Central memory CD8-positive, alpha-beta T cell (primary cell): ENCODE data around the gene SBNO2.

Source experiments
- ATAC-seq: fragments of 150-1000 bp; cut with Tn5 transposase; replicated peaks from 2 replicates; pipeline ENCODE4 v1.10.0; 2022; ENCODE audit warnings: mild to moderate bottlenecking, moderate FRiP score, moderate number of reproducible peaks; ENCODE audit not compliant: poor library complexity, severe bottlenecking; ENCODE audit errors: extremely low read depth
- DNase-seq, 2 donors: peaks; one replicate each; pipeline ENCODE4 v3.0.0; 2021; ENCODE audit warnings: low spot score in 2 of 2
- H3K27ac Mint-ChIP-seq: one replicate; pipeline ENCODE4 v1.8.0; 2022; ENCODE audit warnings: low read depth, mild to moderate bottlenecking, moderate library complexity, mixed read lengths
- H3K27me3 Mint-ChIP-seq: one replicate; pipeline ENCODE4 v1.8.0; 2022; ENCODE audit warnings: mixed read lengths
- H3K36me3 Mint-ChIP-seq: one replicate; pipeline ENCODE4 v1.8.0; 2022; ENCODE audit warnings: mild to moderate bottlenecking, moderate library complexity, mixed read lengths; ENCODE audit not compliant: insufficient read depth
- H3K4me1 Mint-ChIP-seq: one replicate; pipeline ENCODE4 v1.8.0; 2022; ENCODE audit warnings: mixed read lengths
- H3K4me3 Mint-ChIP-seq: one replicate; pipeline ENCODE4 v1.8.0; 2022; ENCODE audit warnings: mild to moderate bottlenecking, moderate library complexity, mixed read lengths
- H3K9me3 Mint-ChIP-seq: one replicate; pipeline ENCODE4 v1.8.0; 2022; ENCODE audit warnings: mixed read lengths

The SBNO2 gene

DNA sequence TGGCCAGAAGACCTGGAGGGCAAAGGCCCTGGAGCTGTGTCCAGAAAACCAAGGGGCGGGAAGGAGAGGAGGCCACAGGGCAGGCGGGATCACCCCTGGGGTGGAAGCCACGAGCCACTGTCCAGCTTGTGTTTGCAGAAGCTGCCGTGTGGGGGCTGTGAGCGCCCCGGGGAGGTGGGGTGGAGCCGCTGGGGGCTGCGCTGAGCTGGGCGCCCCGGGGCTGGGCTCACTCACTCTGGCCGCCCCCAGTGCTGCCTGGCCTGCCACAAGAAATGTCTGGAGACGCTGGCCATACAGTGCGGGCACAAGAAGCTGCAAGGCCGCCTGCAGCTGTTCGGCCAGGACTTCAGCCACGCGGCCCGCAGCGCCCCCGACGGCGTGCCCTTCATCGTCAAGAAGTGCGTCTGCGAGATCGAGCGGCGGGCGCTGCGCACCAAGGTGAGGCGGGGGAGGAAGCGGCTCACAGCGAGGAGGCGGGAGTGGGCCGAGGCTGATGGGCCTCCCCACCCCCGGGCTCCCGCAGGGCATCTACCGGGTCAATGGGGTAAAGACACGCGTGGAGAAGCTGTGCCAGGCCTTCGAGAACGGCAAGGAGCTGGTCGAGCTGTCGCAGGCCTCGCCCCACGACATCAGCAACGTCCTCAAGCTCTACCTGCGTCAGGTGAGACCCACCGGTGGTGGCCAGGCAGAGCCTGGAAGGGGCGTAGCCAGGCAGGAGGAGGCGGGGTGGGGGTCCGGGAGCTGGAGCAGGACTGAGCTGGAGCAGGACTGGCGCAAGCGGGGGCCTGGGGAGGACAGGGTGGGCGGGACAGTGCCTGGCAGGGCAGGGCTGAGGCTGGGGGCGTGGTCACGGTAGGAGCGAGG, 92.5 kb downstream of the SBNO2 start:
- Mint-ChIP-seq H3K4me1 (peaks cover 32% of the 10 kb centered on the region), H3K27ac (peak overlapping the region; percentile 96), H3K27me3 (no peaks in the 10 kb centered on the region), H3K9me3 (no peaks in the 10 kb centered on the region), H3K36me3 (peaks cover 94% of the 10 kb centered on the region), H3K4me3 (peak overlapping the region; percentile 83)
- ATAC-seq (no peak), DNase-seq (no peak)

DNA sequence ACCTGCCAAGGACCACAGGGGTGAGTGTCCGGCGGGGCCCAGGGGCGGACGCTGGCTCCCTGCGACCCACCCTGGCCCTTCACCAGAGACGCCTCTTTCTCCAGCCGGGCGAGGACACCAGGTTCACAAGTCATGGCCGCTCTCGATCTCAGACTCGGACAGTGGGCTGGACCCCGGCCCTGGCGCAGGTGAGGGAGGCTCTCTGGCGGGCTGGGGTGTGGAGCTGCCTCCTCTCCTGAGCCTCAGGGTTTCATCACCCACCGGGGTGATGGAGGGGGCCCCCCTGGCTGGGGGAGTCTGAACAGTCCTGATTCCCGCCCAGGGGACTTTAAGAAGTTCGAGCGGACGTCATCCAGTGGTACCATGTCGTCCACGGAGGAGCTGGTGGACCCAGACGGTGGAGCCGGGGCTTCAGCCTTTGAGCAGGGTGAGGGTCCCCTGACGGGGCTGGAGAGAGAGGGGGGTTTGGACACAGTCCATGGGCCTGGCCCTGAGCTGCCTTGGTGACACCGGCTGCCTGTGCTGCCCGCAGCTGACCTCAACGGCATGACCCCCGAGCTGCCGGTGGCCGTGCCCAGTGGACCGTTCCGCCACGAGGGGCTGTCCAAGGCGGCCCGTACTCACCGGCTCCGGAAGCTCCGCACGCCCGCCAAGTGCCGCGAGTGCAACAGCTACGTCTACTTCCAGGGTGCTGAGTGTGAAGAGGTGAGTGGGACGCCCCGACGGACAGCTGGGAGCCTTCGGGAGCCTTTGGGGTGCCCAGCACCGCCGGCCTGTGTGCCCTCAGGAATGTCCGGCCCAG, 93.5 kb downstream of the SBNO2 start:
- peak overlapping the region; percentile 83 for H3K4me3 Mint-ChIP-seq
- no peaks in the 10 kb centered on the region for H3K27me3 Mint-ChIP-seq
- no peaks in the 10 kb centered on the region for H3K9me3 Mint-ChIP-seq
- H3K4me1 Mint-ChIP-seq, result peaks cover 37% of the 10 kb centered on the region
- no peak for DNase-seq
- H3K36me3 Mint-ChIP-seq, result peaks cover 94% of the 10 kb centered on the region
- peak overlapping the region; percentile 96 for H3K27ac Mint-ChIP-seq
- no peak for ATAC-seq

DNA sequence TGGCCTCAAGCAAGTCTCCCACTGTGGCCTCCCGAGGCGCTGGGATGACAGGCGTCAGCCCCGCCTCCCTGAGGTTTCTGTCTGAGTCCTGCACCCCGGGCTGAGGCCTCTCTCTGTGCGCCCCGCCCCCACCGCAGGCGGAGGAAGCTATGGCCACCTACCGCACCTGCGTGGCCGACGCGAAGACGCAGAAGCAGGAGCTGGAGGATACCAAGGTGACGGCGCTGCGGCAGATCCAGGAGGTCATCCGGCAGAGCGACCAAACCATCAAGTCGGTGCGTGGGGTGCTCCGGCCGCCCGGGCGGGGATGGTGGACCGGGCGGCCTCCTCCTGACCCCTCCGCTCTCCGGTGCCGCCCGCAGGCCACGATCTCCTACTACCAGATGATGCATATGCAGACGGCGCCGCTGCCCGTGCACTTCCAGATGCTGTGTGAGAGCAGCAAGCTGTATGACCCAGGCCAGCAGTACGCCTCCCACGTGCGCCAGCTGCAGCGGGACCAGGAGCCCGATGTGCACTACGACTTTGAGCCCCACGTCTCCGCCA, 94.4 kb downstream of the SBNO2 start:
- no peaks in the 10 kb centered on the region for H3K27me3 Mint-ChIP-seq
- peaks cover 94% of the 10 kb centered on the region for H3K36me3 Mint-ChIP-seq
- DNase-seq (no peak), ATAC-seq (no peak)
- peak overlapping the region; percentile 83 for H3K4me3 Mint-ChIP-seq
- peaks cover 31% of the 10 kb centered on the region for H3K4me1 Mint-ChIP-seq
- H3K9me3 Mint-ChIP-seq, result no peaks in the 10 kb centered on the region
- H3K27ac Mint-ChIP-seq, result peak overlapping the region; percentile 96

DNA sequence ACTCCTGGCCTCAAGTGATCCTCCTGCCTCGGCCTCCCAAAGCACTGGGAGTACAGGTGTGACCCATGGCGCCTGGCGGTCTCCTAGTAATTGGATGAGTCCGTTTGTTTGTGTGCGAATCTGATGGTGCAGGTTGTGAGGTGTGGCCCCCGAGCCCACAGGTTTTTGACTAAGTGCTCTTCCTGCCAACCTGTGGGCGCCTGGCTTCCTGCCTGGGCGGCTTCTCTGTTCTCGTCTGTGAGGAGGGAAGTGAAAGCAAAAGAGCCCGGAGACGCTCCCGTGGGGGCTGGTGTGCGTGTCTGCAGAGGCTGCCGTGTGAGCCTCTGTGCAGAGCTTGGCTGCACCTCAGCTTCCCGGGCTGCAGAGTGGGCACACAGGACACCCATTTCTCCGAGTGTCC, 97.1 kb downstream of the SBNO2 start:
- Mint-ChIP-seq H3K4me3 (peak overlapping the region; percentile 83), H3K4me1 (peaks cover 43% of the 10 kb centered on the region), H3K27ac (peak overlapping the region; percentile 96), H3K9me3 (no peaks in the 10 kb centered on the region), H3K36me3 (peaks cover 94% of the 10 kb centered on the region), H3K27me3 (no peaks in the 10 kb centered on the region)
- peak; percentile 78 to 92 for DNase-seq
- ATAC-seq, result peak; percentile 86

DNA sequence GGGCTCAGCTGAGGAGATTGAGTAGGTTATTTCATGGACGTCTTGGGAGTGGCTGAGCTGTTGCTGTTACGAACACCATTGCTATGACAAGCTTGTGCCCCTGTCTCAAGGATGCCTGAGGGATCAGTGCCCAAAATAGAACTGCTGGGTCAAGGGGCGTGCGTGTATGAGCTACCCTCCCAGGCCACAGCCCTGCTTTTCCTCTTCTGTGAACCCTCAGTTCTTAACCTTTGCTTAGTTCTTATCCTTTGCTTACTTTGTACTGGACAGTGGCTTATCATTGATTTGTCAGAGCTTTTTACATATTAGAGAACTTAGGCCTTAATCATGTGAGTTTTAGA, 98.1 kb downstream of the SBNO2 start:
- H3K27me3 Mint-ChIP-seq, result no peaks in the 10 kb centered on the region

DNA sequence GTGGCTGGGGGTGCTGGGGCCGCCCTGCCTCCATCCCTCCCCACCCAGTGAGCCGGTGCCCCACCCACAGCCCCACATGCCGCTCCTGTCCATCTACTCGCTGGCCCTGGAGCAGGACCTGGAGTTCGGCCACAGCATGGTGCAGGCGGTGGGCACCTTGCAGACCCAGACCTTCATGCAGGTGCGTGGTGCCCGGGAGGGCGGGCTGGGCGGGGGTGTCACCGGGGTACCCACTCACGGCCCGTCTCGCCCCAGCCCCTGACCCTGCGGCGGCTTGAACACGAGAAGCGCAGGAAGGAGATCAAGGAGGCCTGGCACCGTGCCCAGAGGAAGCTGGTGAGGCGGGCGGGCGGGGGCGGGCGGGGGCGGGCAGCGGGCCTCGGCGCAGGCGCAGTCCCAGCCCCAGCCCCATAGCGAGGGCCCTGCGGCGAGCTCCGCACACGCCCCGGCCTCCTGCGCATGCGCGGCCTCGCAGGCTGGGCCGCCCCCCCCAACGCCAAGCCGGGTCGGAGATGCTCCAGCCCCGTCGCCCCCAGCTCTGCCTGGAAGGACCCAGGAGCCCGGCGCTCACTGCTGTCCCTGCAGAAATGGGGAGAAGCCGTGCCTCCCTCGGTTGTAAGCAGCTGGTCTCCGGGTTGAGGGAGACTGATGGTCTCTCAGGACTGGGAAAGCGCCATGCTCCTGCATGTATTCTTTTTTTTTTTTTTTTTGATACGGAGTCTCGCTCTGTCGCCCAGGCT, 99.4 kb downstream of the SBNO2 start:
- peaks cover 89% of the 10 kb centered on the region for H3K36me3 Mint-ChIP-seq
- peak overlapping the region; percentile 98 for H3K27ac Mint-ChIP-seq
- H3K4me1 Mint-ChIP-seq, result peaks cover 39% of the 10 kb centered on the region
- H3K27me3 Mint-ChIP-seq, result no peaks in the 10 kb centered on the region
- ATAC-seq, result peak; percentile 21
- H3K4me3 Mint-ChIP-seq, result peak overlapping the region; percentile 69
- H3K9me3 Mint-ChIP-seq, result no peaks in the 10 kb centered on the region
- peak; percentile 86 to 93 for DNase-seq

More for the DNA sequence above, 98.1 kb downstream of the SBNO2 start:
- H3K36me3 Mint-ChIP-seq, result peaks cover 90% of the 10 kb centered on the region
- DNase-seq, result no peak
- no peak for ATAC-seq
- no peaks in the 10 kb centered on the region for H3K9me3 Mint-ChIP-seq
- peak overlapping the region; percentile 96 for H3K27ac Mint-ChIP-seq
- peaks cover 44% of the 10 kb centered on the region for H3K4me1 Mint-ChIP-seq
- peak overlapping the region; percentile 69 for H3K4me3 Mint-ChIP-seq

DNA sequence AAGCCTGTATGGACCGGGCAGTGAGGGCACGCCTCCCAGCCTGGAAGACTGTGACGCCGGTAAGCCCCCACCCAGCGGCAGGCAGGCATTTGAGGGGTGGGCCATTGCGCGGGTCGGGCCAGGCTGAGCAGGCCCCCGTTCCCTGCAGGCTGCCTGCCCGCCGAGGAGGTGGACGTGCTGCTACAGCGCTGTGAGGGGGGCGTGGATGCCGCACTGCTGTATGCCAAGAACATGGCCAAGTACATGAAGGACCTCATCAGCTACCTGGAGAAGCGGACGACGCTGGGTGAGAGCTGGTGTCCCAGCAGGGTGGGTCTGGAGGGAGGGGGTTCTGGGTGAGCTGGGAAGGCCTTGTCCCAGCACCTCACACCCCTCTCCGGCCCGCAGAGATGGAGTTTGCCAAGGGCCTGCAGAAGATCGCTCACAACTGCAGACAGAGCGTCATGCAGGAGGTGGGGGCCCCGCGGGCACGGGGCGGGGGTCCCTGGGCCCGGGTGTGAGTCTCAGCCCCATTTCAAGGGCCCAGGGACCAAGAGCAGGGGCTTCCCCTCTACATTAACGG, 100.0 kb downstream of the SBNO2 start:
- DNase-seq, result no peak
- peak overlapping the region; percentile 98 for H3K27ac Mint-ChIP-seq

DNA sequence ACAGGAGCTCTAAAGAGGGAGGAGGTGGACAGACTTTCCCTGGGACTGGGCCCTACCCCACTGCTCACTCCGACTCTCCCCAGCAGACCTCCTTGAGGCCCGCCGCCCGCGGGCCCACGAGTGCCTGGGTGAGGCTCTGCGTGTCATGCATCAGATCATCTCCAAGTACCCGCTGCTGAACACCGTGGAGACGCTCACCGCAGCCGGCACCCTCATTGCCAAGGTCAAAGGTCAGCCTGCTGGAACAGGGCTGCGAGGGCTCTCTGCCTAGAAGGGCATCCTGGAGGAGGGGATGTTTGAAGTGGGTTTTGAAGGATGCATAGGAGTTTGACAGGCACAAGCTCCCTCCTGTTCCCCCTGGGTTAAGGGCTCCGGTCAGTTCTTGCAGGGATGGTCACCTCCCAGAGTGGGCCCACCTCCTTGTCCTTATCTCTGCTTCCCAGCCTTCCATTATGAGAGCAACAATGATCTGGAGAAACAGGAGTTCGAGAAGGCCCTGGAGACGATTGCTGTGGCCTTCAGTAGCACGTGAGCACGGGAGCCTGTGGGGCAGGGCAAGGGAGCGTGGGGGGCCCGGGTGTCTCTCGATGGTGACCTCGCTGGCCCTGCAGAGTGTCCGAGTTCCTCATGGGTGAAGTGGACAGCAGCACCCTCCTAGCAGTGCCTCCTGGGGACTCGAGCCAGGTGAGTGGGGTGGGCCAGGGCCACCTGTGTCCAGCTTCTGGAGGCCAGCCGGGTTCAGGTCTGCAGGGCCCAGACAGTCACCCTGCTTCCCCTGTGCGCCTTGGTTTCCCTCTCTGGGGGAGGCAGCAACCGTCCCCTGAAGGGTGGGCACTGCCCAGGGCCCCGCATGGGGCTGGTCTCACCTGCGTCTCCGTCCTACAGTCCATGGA, 100.8 kb downstream of the SBNO2 start:
- H3K4me1 Mint-ChIP-seq, result peaks cover 51% of the 10 kb centered on the region
- no peak for DNase-seq
- H3K4me3 Mint-ChIP-seq, result peak overlapping the region; percentile 76
- peaks cover 87% of the 10 kb centered on the region for H3K36me3 Mint-ChIP-seq
- no peak for ATAC-seq
- H3K9me3 Mint-ChIP-seq, result no peaks in the 10 kb centered on the region
- H3K27me3 Mint-ChIP-seq, result no peaks in the 10 kb centered on the region
- peak overlapping the region; percentile 98 for H3K27ac Mint-ChIP-seq

More for the DNA sequence above, 100.0 kb downstream of the SBNO2 start:
- Mint-ChIP-seq H3K27me3 (no peaks in the 10 kb centered on the region), H3K9me3 (no peaks in the 10 kb centered on the region), H3K4me1 (peaks cover 45% of the 10 kb centered on the region), H3K4me3 (peak overlapping the region; percentile 69), H3K36me3 (peaks cover 88% of the 10 kb centered on the region)
- ATAC-seq, result no peak

DNA sequence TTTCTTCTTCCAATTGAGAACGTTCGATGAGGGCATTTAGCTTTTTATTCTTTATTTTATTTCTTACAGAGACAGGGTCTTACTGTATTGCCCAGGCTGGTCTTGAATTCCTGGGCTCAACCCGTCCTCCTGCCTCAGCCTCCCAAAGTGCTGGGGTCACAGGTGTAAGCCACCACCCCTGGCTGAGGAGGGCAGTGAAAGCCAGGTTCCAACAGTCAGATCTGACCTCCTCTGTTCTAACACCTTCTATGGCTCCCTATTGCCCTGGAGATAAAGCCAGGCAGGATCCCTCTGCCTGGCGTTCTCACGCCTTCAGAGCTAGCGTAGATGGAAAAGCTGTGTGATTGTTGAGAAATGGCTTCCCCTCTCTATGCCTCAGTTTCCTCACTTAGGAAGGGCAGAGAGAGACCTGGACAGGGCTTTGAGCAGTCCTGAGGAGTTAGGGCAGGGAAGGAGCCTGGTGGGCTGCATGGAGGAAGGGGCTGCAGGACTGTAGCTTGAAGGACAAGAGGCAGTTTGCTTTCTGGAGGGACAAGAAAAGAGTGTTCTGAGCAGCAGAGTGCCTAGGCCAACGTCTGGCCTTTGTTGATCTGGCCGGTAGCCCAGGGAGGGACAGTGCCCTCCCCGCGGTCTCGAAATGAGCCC, 101.6 kb downstream of the SBNO2 start:
- peak overlapping the region; percentile 76 for H3K4me3 Mint-ChIP-seq

DNA sequence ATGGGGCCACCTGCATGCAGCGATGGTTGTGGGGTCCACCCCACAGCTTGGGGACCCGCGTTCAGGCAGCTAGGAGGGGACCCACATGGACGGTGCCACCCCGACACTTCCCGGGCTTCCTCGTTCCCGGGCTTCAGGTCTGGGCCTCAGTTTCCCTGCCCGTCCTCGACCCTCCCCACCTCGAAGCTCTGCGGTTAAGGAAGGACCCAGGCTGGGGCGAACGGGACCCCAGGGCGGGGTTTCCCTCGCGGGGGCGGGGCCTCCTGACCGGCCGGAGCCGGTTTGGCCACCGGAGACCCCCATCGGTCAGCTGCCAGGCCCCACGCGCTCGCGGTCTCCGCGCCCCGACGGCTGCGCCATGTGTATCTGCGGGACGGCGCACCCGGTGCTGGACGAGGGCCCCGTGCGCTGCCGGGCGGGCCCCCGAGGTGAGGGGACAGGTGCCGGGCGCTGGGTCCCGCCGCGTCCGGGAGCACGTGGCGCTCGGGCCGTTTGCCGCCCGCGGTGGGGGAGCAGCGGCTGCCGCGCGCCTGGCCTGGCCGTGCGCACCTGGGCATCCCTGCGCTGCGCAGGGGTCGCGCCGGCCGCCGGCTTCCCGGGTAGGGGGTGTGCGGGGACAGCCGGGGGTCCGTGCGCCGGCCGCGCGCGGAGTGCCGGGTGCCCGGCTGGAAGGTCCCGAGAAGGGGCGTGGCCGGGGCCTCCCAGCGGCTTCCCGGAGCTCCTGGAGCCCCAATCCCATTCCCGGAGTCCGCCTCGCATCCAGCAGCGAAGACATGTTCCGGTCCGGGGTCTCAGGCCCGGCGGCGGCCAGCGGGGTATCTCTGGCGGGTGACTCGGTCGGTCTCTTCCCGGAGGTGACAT, 102.9 kb downstream of the SBNO2 start:
- H3K27ac Mint-ChIP-seq, result peak overlapping the region; percentile 98
- DNase-seq, result no peak
- H3K27me3 Mint-ChIP-seq, result no peaks in the 10 kb centered on the region
- no peak for ATAC-seq
- peak overlapping the region; percentile 76 for H3K4me3 Mint-ChIP-seq
- H3K4me1 Mint-ChIP-seq, result peaks cover 50% of the 10 kb centered on the region
- peaks cover 77% of the 10 kb centered on the region for H3K36me3 Mint-ChIP-seq
- no peaks in the 10 kb centered on the region for H3K9me3 Mint-ChIP-seq

More for the DNA sequence above, 101.6 kb downstream of the SBNO2 start:
- H3K27ac Mint-ChIP-seq, result peak overlapping the region; percentile 98
- no peak for ATAC-seq
- H3K36me3 Mint-ChIP-seq, result peaks cover 88% of the 10 kb centered on the region
- H3K4me1 Mint-ChIP-seq, result peaks cover 51% of the 10 kb centered on the region
- H3K27me3 Mint-ChIP-seq, result no peaks in the 10 kb centered on the region
- H3K9me3 Mint-ChIP-seq, result no peaks in the 10 kb centered on the region
- DNase-seq, result no peak
